H1 (cell line): ENCODE data around the gene PAF1. TPM values are rescaled to one million over a fixed set of nuclear protein-coding genes. Genes with fewer than 3 reads are reported as not detected.
A peak's percentile ranks its signal among the peaks of the same experiment; 100 is the strongest.

Source experiments
- CTCF ChIA-PET: fragments of 300-600 bp; sonication (Branson Sonifier 250); formaldehyde crosslinking; loops from one replicate; lab custom pipeline; 2021; ENCODE audit not compliant: partially characterized antibody; lab: Charles Lee
- POLR2A ChIA-PET: fragments of 300-600 bp; sonication (Branson Sonifier 250); formaldehyde crosslinking; loops from one replicate; lab custom pipeline; 2021; ENCODE audit warnings: inconsistent platforms; ENCODE audit not compliant: partially characterized antibody; lab: Charles Lee
- DNase-seq, 2 experiments: peaks; one replicate each; pipeline versions ENCODE4 v3.0.0 to v3.0.0-alpha.2; 2010 to 2022; ENCODE audit warnings: low spot score in 2 of 2, low read depth in 1 of 2, mixed read lengths in 1 of 2
- FAIRE-seq: peaks from 2 replicates; lab custom pipeline; 2011; peaks lifted over from hg19 to GRCh38; lab: Jason Lieb, UNC
- H2AFZ ChIP-seq: 2 replicates; pipeline ENCODE4 v1.8.1; 2012; ENCODE audit warnings: low read length, inconsistent platforms
- H2AK5ac ChIP-seq: 2 replicates; pipeline ENCODE4 v1.6.1; 2013; ENCODE audit warnings: low read depth, low read length
- H2BK120ac ChIP-seq: replicated peaks from 2 replicates; pipeline ENCODE3; 2013; ENCODE audit warnings: low read depth, low read length, inconsistent platforms
- H2BK12ac ChIP-seq: 2 replicates; pipeline ENCODE4 v1.6.1; 2013; ENCODE audit warnings: low read depth, low read length
- H2BK15ac ChIP-seq: 2 replicates; pipeline ENCODE4 v1.6.1; 2013; ENCODE audit warnings: low read length
- H2BK20ac ChIP-seq: 2 replicates; pipeline ENCODE4 v1.6.1; 2013; ENCODE audit warnings: low read length
- H2BK5ac ChIP-seq: 2 replicates; pipeline ENCODE4 v1.6.1; 2013; ENCODE audit warnings: low read depth, low read length
- H3K14ac ChIP-seq: 2 replicates; pipeline ENCODE4 v1.6.1; 2013; ENCODE audit warnings: inconsistent platforms; ENCODE audit not compliant: insufficient read length
- H3K18ac ChIP-seq: 2 replicates; pipeline ENCODE4 v1.6.1; 2013; ENCODE audit warnings: low read length; ENCODE audit errors: extremely low read depth
- H3K23ac ChIP-seq: 2 replicates; pipeline ENCODE4 v1.6.1; 2013; ENCODE audit warnings: inconsistent platforms; ENCODE audit not compliant: insufficient read length
- H3K23me2 ChIP-seq: 2 replicates; pipeline ENCODE4 v1.6.1; 2013; ENCODE audit warnings: low read depth, low read length
- H3K27ac ChIP-seq: 2 replicates; pipeline ENCODE4 v1.6.1; 2011; ENCODE audit warnings: low read depth, low read length, inconsistent platforms
- H3K27me3 ChIP-seq, 4 experiments: replicated peaks in 1 of 4; 1 replicate in 1 of 4; 2 replicates in 3 of 4; pipeline versions ENCODE4 v1.6.1 to v1.8.1; 2011 to 2013; ENCODE audit warnings: low read length in 3 of 4, mild to moderate bottlenecking in 3 of 4, inconsistent platforms in 2 of 4, mixed read lengths in 2 of 4, moderate library complexity in 1 of 4; ENCODE audit not compliant: control insufficient read depth in 3 of 4, insufficient read depth in 3 of 4; ENCODE audit errors: extremely low read depth in 1 of 4
- H3K36me3 ChIP-seq, 4 experiments: 2 replicates each; pipeline versions ENCODE4 v1.6.1 to v1.8.1; 2011 to 2013; ENCODE audit warnings: mild to moderate bottlenecking in 4 of 4, low read length in 3 of 4, moderate library complexity in 2 of 4, control low read depth in 1 of 4, inconsistent platforms in 1 of 4; ENCODE audit not compliant: insufficient read depth in 4 of 4, control insufficient read depth in 2 of 4
- H3K4ac ChIP-seq: replicated peaks from 2 replicates; pipeline ENCODE3; 2013; ENCODE audit warnings: low read length, low read depth, mixed read lengths, inconsistent platforms; ENCODE audit not compliant: insufficient read length
- H3K4me1 ChIP-seq, 4 experiments: replicated peaks in 1 of 4; 1 replicate in 1 of 4; 2 replicates in 3 of 4; pipeline versions ENCODE4 v1.6.1 to v1.8.1; 2011 to 2013; ENCODE audit warnings: low read length in 3 of 4, inconsistent platforms in 2 of 4, mixed read lengths in 1 of 4; ENCODE audit not compliant: insufficient read depth in 4 of 4, control insufficient read depth in 3 of 4
- H3K4me2 ChIP-seq, 2 experiments: 2 replicates each; pipeline versions ENCODE4 v1.6.1 to v1.8.1; 2011 to 2013; ENCODE audit warnings: low read depth in 2 of 2, low read length in 2 of 2, control low read depth in 1 of 2, inconsistent platforms in 1 of 2, mild to moderate bottlenecking in 1 of 2; ENCODE audit not compliant: insufficient read depth in 1 of 2
- H3K4me3 ChIP-seq, 4 experiments: fragments of 200-600, 300-600 bp in 1 of 4; sonication (generic), shearing (Covaris generic), sonication (Bioruptor Twin) in 1 of 4; 2 replicates each; pipeline versions ENCODE4 v1.5.1 to v1.8.1; 2011 to 2016; ENCODE audit warnings: low read length in 4 of 4, low read depth in 3 of 4, control low read depth in 2 of 4, inconsistent platforms in 2 of 4, mild to moderate bottlenecking in 2 of 4, mixed read lengths in 1 of 4, moderate library complexity in 1 of 4; ENCODE audit not compliant: insufficient read depth in 2 of 4; ENCODE audit errors: extremely low read depth in 1 of 4
- H3K56ac ChIP-seq: replicated peaks from 2 replicates; pipeline ENCODE3; 2013; ENCODE audit warnings: low read depth, mild to moderate bottlenecking, mixed read lengths, low read length, inconsistent platforms; ENCODE audit not compliant: insufficient read length
- H3K79me1 ChIP-seq: 2 replicates; pipeline ENCODE4 v1.6.1; 2013; ENCODE audit warnings: low read depth, low read length, control low read depth
- H3K79me2 ChIP-seq, 2 experiments: 2 replicates each; pipeline versions ENCODE4 v1.6.1 to v1.8.1; 2012 to 2013; ENCODE audit warnings: low read length in 2 of 2, mild to moderate bottlenecking in 2 of 2, inconsistent platforms in 1 of 2; ENCODE audit not compliant: insufficient read depth in 2 of 2, control insufficient read depth in 1 of 2
- H3K9ac ChIP-seq, 4 experiments: replicated peaks in 1 of 4; 1 replicate in 1 of 4; 2 replicates in 3 of 4; pipeline versions ENCODE4 v1.6.1 to v1.8.1; 2011 to 2013; ENCODE audit warnings: low read depth in 3 of 4, low read length in 3 of 4, control low read depth in 2 of 4, mild to moderate bottlenecking in 2 of 4, moderate library complexity in 2 of 4, inconsistent platforms in 1 of 4; ENCODE audit errors: extremely low read depth in 1 of 4
- H3K9me3 ChIP-seq, 2 experiments: 2 replicates each; pipeline versions ENCODE4 v1.6.1 to v1.8.1; 2012 to 2013; ENCODE audit warnings: mild to moderate bottlenecking in 2 of 2, moderate library complexity in 2 of 2, control low read depth in 1 of 2, inconsistent platforms in 1 of 2, low read depth in 1 of 2, low read length in 1 of 2, mixed read lengths in 1 of 2; ENCODE audit not compliant: insufficient read depth in 2 of 2
- H4K20me1 ChIP-seq, 2 experiments: replicated peaks in 1 of 2; 2 replicates each; pipeline versions ENCODE3 to v1.8.1; 2011 to 2013; ENCODE audit warnings: inconsistent platforms in 2 of 2, low read length in 2 of 2, mild to moderate bottlenecking in 1 of 2; ENCODE audit not compliant: insufficient read depth in 2 of 2, control insufficient read depth in 1 of 2
- H4K5ac ChIP-seq: 2 replicates; pipeline ENCODE4 v1.6.1; 2013; ENCODE audit warnings: low read length, low read depth, mixed read lengths, inconsistent platforms; ENCODE audit not compliant: insufficient read length
- H4K8ac ChIP-seq: 2 replicates; pipeline ENCODE4 v1.8.0; 2013; ENCODE audit warnings: mild to moderate bottlenecking, moderate library complexity, low read length, inconsistent platforms; ENCODE audit not compliant: insufficient read depth; ENCODE audit errors: extremely low read depth
- H4K91ac ChIP-seq: replicated peaks from 2 replicates; pipeline ENCODE3; 2013; ENCODE audit warnings: low read length, mixed read lengths, inconsistent platforms; ENCODE audit not compliant: insufficient read length
- KDM5A ChIP-seq: fragments of 200-600 bp; IDR thresholded peaks from 2 replicates; pipeline ENCODE4 v1.7.1; 2012; ENCODE audit warnings: mild to moderate bottlenecking, low read length, inconsistent platforms, mixed read lengths
- SP1 ChIP-seq: IDR thresholded peaks from 2 replicates; pipeline ENCODE4 v1.6.1; 2011; ENCODE audit warnings: low read depth, low read length
- TAF1 ChIP-seq: IDR thresholded peaks from 2 replicates; pipeline ENCODE4 v1.6.1; 2011; ENCODE audit warnings: mild to moderate bottlenecking, low read depth, low read length
- TAF7 ChIP-seq: optimal IDR thresholded peaks from 2 replicates; pipeline ENCODE3; 2011; ENCODE audit warnings: low read depth, mild to moderate bottlenecking, inconsistent platforms, low read length, moderate library complexity, borderline replicate concordance
- TEAD4 ChIP-seq: IDR thresholded peaks from 2 replicates; pipeline ENCODE4 v1.6.1; 2012; ENCODE audit warnings: low read depth, low read length, inconsistent platforms, mixed read lengths
- WGBS, 2 experiments: shearing (Covaris generic) in 1 of 2; methylation state at CpG; one replicate each; pipeline versions ENCODE4 v1.1.6 to v1.1.7; 2013 to 2015; ENCODE audit warnings: low lambda C conversion rate in 2 of 2, mixed read lengths in 2 of 2, inconsistent platforms in 1 of 2, low coverage in 1 of 2, missing lambda C conversion rate in 1 of 2; ENCODE audit not compliant: insufficient replicate concordance in 2 of 2, insufficient coverage in 1 of 2, insufficient read length in 1 of 2; ENCODE audit errors: extremely low coverage in 1 of 2, missing lambda C conversion rate in 1 of 2; 5-methylcytosine and 5-hydroxymethylcytosine counted together
- polyA plus RNA-seq, 7 experiments: library from polyadenylated mRNA; depleted of rRNA in 3 of 7; stranded (reverse) in 5 of 7; unstranded in 2 of 7; fragments of >200 nt in 5 of 7; fragments of 200-250 nt in 2 of 7; gene quantifications; 1 replicate in 5 of 7; 2 replicates in 1 of 7; 4 replicates in 1 of 7; pipeline versions ENCODE4 v1.2.1 to v1.2.3, GENCODE V29; 2011 to 2013; ENCODE audit warnings: missing spikeins in 2 of 7, mixed read lengths in 2 of 7
- total RNA-seq: library from RNA; stranded (reverse); fragmentation: NEBNext Ultra II Directional; extraction: Animal tissue kit (Norgen Biotek cat#: 25700); gene quantifications from 2 replicates; pipeline ENCODE4 v1.2.1, GENCODE V29; 2021
- TF ChIP-seq, protein P1 (sequence below): IDR thresholded peaks from 2 replicates; pipeline ENCODE4 v1.6.1; 2012; ENCODE audit warnings: inconsistent platforms

The PAF1 gene
- total and polyA plus RNA-seq, 2 of the 8 experiments (the other 6 are each of a cell fraction or from before 2014, with no cell fraction given): 31.4 to 58.6 TPM

DNA sequence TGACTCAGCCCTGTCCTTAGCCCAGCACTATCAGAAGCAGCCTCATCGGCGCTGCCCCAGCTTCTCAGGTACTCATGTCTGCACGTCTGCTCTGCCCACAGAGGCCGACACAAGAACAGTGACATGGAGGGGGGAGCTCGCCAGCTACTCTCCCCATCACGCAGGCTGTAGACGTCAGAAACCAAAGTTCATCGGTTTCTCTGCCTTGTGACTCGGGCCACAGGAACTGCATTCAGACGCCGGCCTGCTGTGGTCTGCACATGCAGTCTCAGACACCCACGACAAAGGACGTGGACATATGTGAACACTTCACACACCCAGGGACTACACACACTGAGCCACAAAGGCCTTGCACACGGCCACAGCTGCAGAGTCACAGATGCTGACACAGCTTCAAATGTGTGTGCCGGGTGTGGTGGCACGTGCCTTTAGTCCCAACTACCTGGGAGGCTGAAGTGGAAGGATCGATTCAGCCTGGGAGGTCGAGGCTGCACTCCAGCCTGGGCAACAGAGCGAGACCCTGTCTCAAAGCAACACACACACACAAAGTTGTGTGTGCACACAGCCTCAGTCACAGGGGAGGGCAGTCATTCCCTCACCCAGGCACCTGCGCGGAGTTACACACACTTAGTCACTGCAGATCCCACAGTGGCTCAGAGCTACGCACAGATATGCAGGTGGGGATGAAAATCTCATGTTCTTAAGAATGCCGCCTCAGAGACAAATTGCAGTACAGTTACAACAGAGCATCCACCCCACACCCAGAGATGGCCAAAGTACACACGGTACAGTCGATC, 10.8 kb upstream of the PAF1 start:
- peaks cover 6 to 34% (median 19%) of the 10 kb centered on the region in 4 experiments for H3K4me1 ChIP-seq
- peak overlapping the region; percentile 94 for H2BK20ac ChIP-seq
- no peak for DNase-seq
- no peak for FAIRE-seq
- peaks cover 18% of the 10 kb centered on the region; the same call in 1 of the 2 replicates for H3K23me2 ChIP-seq
- H3K9ac ChIP-seq: peak overlapping the region in 3 of 4 experiments; percentile 57 to 81 (median 73); a peak in 6 of 7 replicates
- WGBS, 2 experiments: 81% methylated on average over 25 of the region's 25 CpGs; no CpG with 5 or more reads in 1 of the 2 experiments
- H3K9me3 ChIP-seq: no peaks in the 10 kb centered on the region
- H2BK15ac ChIP-seq: peak overlapping the region; percentile 85
- H3K18ac ChIP-seq: peak overlapping the region; percentile 73
- no peaks in the 10 kb centered on the region for H3K79me1 ChIP-seq
- peak overlapping the region; percentile 95 for H2BK12ac ChIP-seq
- no peak overlapping the region for H3K14ac ChIP-seq
- ChIA-PET POLR2A (interaction anchor here (0.7 to 14.3 kb wide), 11 partner anchors 8 to 98 kb away, joined by 3 to 234 read pairs (median 4); partner anchors contain the start of genes MED29, PAF1, PLEKHG2 and RPS16), CTCF (interaction anchor here (0.8 to 9.5 kb wide), 6 partner anchors 10 to 101 kb away, joined by 3 to 128 read pairs (median 5); partner anchors contain the start of genes MED29, PAF1 and PLEKHG2)
- peak overlapping the region; percentile 91 for H4K91ac ChIP-seq
- no peak overlapping the region for H3K23ac ChIP-seq
- peak overlapping the region; percentile 99 for H2AK5ac ChIP-seq
- H3K79me2 ChIP-seq: no peaks in the 10 kb centered on the region
- H3K27ac ChIP-seq: peak overlapping the region; percentile 97
- H3K36me3 ChIP-seq: no peaks in the 10 kb centered on the region; a peak in 1 of 8 replicates
- H3K56ac ChIP-seq: peak overlapping the region; percentile 32
- peak overlapping the region; percentile 97 for H3K4ac ChIP-seq
- peaks cover 2 to 7% of the 10 kb centered on the region in 2 experiments for H4K20me1 ChIP-seq
- H2AFZ ChIP-seq: no peak overlapping the region
- peak overlapping the region; percentile 63 to 95 for H3K4me2 ChIP-seq
- peak overlapping the region; percentile 86 for H2BK5ac ChIP-seq
- no peaks in the 10 kb centered on the region for H3K27me3 ChIP-seq
- no peak for TF ChIP-seq TEAD4
- TF ChIP-seq, protein P1, sequence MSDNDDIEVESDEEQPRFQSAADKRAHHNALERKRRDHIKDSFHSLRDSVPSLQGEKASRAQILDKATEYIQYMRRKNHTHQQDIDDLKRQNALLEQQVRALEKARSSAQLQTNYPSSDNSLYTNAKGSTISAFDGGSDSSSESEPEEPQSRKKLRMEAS: peak; percentile 43
- no peak for TF ChIP-seq TAF7
- no peak for TF ChIP-seq TAF1
- no peak for TF ChIP-seq SP1
- no peak for TF ChIP-seq KDM5A
- H4K5ac ChIP-seq: peak overlapping the region; percentile 85
- peak overlapping the region; percentile 88 for H4K8ac ChIP-seq
- peak overlapping the region; percentile 86 for H2BK120ac ChIP-seq
- peak overlapping the region; percentile 35 to 75 (median 57); a peak in 7 of 8 replicates for H3K4me3 ChIP-seq
